HEK293 (cell line): ENCODE data around the gene ZBTB1.
A peak's percentile ranks its signal among the peaks of the same experiment; 100 is the strongest.

Experiments
- CTCF ChIA-PET: fragments of 350-600 bp; formaldehyde crosslinking; extraction: SDS; loops from one replicate; lab custom pipeline; 2021; ENCODE audit warnings: antibody characterized with exemption; lab: Yijun Ruan, JAX
- POLR2A ChIA-PET: fragments of 300-600 bp; formaldehyde crosslinking; extraction: SDS; loops from one replicate; lab custom pipeline; 2020; ENCODE audit warnings: antibody characterized with exemption, inconsistent platforms; lab: Yijun Ruan, JAX
- H3K27ac ChIP-seq: fragments of 200-500 bp; sonication (Bioruptor generic); 2 replicates; pipeline ENCODE4 v1.5.1; 2014; ENCODE audit warnings: low read depth, low read length, control low read depth, inconsistent platforms; ENCODE audit errors: extremely low read depth
- H3K36me3 ChIP-seq, 2 experiments: fragments of 200-500 bp in 1 of 2; sonication (Bioruptor generic) in 1 of 2; 1 replicate in 1 of 2; 2 replicates in 1 of 2; pipeline ENCODE4 v1.5.1; 2014 to 2017; ENCODE audit warnings: inconsistent platforms in 2 of 2, low read length in 2 of 2; ENCODE audit not compliant: control insufficient read depth in 2 of 2, insufficient read depth in 1 of 2
- H3K4me1 ChIP-seq: fragments of 200-500 bp; sonication (Bioruptor generic); 2 replicates; pipeline ENCODE4 v1.5.1; 2014; ENCODE audit warnings: mild to moderate bottlenecking, low read length, inconsistent platforms; ENCODE audit not compliant: control insufficient read depth, insufficient read depth
- H3K4me3 ChIP-seq: 2 replicates; pipeline ENCODE4 v1.5.1; 2011; ENCODE audit warnings: low read depth, mild to moderate bottlenecking, control low read depth, low read length, moderate library complexity
- H3K9me3 ChIP-seq: fragments of 200-500 bp; sonication (Bioruptor generic); 2 replicates; pipeline ENCODE4 v1.5.1; 2014; ENCODE audit warnings: low read depth, low read length, inconsistent platforms; ENCODE audit not compliant: control insufficient read depth, insufficient read depth
- ZBTB17 ChIP-seq: fragments of 450-650 bp; formaldehyde crosslinking; IDR thresholded peaks from 2 replicates; pipeline ENCODE4 v1.5.1; 2016; ENCODE audit warnings: missing biosample characterization, missing genetic modification characterization
- ZNF211 ChIP-seq: fragments of 450-650 bp; formaldehyde crosslinking; IDR thresholded peaks from 2 replicates; pipeline ENCODE4 v1.5.1; 2016; ENCODE audit warnings: low read depth, missing biosample characterization, missing genetic modification characterization
- ZNF335 ChIP-seq: fragments of 450-650 bp; formaldehyde crosslinking; conservative IDR thresholded peaks from 2 replicates; pipeline ENCODE4 v1.5.1; 2016; ENCODE audit warnings: missing biosample characterization, missing genetic modification characterization
- ZNF341 ChIP-seq: fragments of 450-650 bp; formaldehyde crosslinking; IDR thresholded peaks from 2 replicates; pipeline ENCODE4; 2016; ENCODE audit warnings: low read depth, missing biosample characterization, missing genetic modification characterization
- ZNF394 ChIP-seq: fragments of 450-650 bp; formaldehyde crosslinking; IDR thresholded peaks from 2 replicates; pipeline ENCODE4 v1.5.1; 2016; ENCODE audit warnings: missing biosample characterization, missing genetic modification characterization, mild to moderate bottlenecking, moderate library complexity, borderline replicate concordance
- ZNF423 ChIP-seq: fragments of 450-650 bp; formaldehyde crosslinking; IDR thresholded peaks from 2 replicates; pipeline ENCODE4 v1.5.1; 2016; ENCODE audit warnings: missing biosample characterization, missing genetic modification characterization
- ZNF473 ChIP-seq: fragments of 450-650 bp; formaldehyde crosslinking; IDR thresholded peaks from 2 replicates; pipeline ENCODE4 v1.5.1; 2017; ENCODE audit warnings: missing biosample characterization, missing genetic modification characterization
- ZNF561 ChIP-seq: fragments of 450-650 bp; IDR thresholded peaks from 2 replicates; pipeline ENCODE4 v1.5.1; 2018; ENCODE audit warnings: missing biosample characterization, missing genetic modification characterization, borderline replicate concordance
- ZNF600 ChIP-seq: fragments of 450-650 bp; formaldehyde crosslinking; IDR thresholded peaks from 2 replicates; pipeline ENCODE4 v1.5.1; 2016; ENCODE audit warnings: missing biosample characterization, missing genetic modification characterization
- ZNF610 ChIP-seq: fragments of 450-650 bp; formaldehyde crosslinking; IDR thresholded peaks from 2 replicates; pipeline ENCODE4 v1.5.1; 2016; ENCODE audit warnings: missing biosample characterization, missing genetic modification characterization, borderline replicate concordance
- ZNF654 ChIP-seq: fragments of 450-650 bp; formaldehyde crosslinking; IDR thresholded peaks from 2 replicates; pipeline ENCODE4 v1.5.1; 2016; ENCODE audit warnings: low read depth, missing biosample characterization, missing genetic modification characterization
- ZNF660 ChIP-seq: fragments of 450-650 bp; IDR thresholded peaks from 2 replicates; pipeline ENCODE4 v1.5.1; 2018; ENCODE audit warnings: missing biosample characterization, mild to moderate bottlenecking, missing genetic modification characterization
- TF ChIP-seq, protein P1 (sequence below): fragments of 450-650 bp; formaldehyde crosslinking; conservative IDR thresholded peaks from 2 replicates; pipeline ENCODE4 v1.5.1; 2016; ENCODE audit warnings: low read depth, missing biosample characterization, missing genetic modification characterization
- TF ChIP-seq, protein P2 (sequence below): fragments of 450-650 bp; formaldehyde crosslinking; IDR thresholded peaks from 2 replicates; pipeline ENCODE4 v1.5.1; 2016; ENCODE audit warnings: missing biosample characterization, missing genetic modification characterization
- TF ChIP-seq, protein P3 (sequence below): fragments of 450-650 bp; formaldehyde crosslinking; IDR thresholded peaks from 2 replicates; pipeline ENCODE4 v1.5.1; 2016; ENCODE audit warnings: missing biosample characterization, missing genetic modification characterization
- TF ChIP-seq, protein P4 (sequence below): fragments of 450-650 bp; formaldehyde crosslinking; IDR thresholded peaks from 2 replicates; pipeline ENCODE4 v1.5.1; 2016; ENCODE audit warnings: missing biosample characterization, missing genetic modification characterization
- TF ChIP-seq, protein P5 (sequence below): fragments of 450-650 bp; formaldehyde crosslinking; optimal IDR thresholded peaks from 2 replicates; pipeline ENCODE3; 2016; ENCODE audit warnings: missing biosample characterization, mild to moderate bottlenecking, missing genetic modification characterization

ZBTB1 gene

DNA sequence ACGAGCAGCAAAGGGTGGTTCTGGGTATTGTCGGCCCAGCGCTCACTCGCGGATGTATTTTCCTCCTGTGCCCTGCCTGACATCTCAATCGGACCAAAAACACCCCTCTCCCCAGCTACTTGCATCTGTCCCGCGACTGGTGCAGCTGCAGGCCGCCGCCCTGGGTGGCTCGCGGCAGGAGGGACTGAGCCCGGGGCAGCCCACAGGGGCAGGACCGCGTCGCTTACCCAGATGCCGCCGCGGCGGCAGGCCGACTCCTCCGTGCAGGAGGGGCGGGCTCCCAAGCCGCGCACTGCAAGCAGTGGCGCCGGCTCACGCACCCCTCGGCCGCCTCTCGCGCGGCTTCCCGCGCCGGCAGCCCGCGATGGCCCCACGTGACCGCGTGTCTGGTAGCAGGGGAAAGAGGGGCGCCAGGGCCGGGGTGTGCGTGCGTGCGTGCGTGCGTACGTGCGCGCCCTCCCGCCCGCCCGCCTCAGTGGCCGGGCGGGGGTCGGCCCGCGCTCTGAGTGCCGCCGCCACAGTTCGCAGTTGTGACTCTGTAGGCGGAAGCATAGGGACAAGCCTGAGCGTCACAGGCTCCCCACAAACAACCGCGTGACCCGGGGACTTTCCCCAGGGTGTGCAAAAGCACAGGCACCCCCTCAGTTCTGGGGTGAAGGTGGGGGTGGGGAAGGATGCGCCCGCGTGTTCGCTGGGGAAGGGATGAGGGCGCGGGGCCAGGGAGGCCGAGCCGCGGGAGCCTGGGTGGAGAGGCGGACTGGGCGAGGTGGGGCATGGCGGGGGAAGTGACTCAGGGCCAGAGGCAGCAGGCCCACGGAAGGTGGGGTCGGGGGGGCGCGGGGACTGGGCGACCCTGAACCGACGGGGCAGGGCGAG is 898 bp upstream of the ZBTB1 start, which contains the start of gene ZBTB25 (continued):
- TF ChIP-seq, protein P1, sequence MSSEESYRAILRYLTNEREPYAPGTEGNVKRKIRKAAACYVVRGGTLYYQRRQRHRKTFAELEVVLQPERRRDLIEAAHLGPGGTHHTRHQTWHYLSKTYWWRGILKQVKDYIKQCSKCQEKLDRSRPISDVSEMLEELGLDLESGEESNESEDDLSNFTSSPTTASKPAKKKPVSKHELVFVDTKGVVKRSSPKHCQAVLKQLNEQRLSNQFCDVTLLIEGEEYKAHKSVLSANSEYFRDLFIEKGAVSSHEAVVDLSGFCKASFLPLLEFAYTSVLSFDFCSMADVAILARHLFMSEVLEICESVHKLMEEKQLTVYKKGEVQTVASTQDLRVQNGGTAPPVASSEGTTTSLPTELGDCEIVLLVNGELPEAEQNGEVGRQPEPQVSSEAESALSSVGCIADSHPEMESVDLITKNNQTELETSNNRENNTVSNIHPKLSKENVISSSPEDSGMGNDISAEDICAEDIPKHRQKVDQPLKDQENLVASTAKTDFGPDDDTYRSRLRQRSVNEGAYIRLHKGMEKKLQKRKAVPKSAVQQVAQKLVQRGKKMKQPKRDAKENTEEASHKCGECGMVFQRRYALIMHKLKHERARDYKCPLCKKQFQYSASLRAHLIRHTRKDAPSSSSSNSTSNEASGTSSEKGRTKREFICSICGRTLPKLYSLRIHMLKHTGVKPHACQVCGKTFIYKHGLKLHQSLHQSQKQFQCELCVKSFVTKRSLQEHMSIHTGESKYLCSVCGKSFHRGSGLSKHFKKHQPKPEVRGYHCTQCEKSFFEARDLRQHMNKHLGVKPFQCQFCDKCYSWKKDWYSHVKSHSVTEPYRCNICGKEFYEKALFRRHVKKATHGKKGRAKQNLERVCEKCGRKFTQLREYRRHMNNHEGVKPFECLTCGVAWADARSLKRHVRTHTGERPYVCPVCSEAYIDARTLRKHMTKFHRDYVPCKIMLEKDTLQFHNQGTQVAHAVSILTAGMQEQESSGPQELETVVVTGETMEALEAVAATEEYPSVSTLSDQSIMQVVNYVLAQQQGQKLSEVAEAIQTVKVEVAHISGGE (tag by site-specific recombination) = no peak; the same call in 1 of the 2 replicates

DNA sequence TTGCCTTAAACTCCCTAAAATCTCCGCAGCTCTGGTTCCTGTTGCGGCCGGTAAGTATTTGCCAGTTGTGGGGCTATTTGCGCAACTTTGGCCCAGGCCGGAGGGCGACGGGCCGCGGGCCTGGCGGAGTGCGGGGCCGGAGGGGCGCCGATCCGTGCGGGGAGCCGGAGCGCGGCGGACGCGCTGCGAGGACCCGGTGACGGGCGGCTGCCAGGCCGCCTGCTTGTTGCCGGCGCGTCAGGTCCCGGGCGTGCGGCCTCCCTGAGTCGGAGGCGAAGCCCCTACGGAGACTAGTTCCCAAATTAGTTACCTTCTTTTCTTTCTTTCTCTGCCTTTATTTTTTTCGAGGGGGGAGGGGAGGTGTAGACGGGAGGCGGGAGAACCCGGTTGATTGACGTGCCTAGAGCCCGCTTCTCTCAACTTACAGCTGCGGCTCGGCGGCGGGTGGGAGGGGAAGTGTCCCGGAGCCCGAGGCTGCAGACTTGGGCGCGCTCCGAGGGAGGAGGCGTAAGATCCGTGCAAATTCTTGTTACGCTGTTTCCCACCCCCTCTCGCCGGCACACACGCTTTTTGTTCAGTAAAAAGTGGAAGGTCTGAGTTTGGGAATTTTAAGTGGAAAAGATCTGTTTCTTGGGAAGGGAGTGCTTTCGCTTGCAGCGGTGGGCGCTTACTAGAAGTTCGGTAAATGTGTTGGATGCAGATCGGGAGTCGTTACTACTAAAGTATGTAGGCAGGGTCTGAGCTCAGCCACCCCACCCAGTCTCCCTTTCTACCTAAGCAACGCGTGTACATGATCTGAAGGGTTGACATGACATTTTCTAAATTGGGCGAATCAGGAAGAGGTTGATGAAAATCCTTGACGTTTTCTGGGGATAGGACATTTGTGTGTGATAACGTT is 576 bp downstream of the ZBTB1 start:
- CTCF ChIA-PET = interaction anchor here (0.6 to 1.3 kb wide), 9 partner anchors 11 to 318 kb away, joined by 3 to 6 read pairs (median 3); partner anchors contain the start of gene HSPA2
- H3K27ac ChIP-seq = peak overlapping the region; percentile 99
- POLR2A ChIA-PET = interaction anchor here (0.6 to 5.2 kb wide), 23 partner anchors 8 to 202 kb away, joined by 3 to 54 read pairs (median 3); partner anchors contain the start of genes HSPA2 and MTHFD1
- peaks cover 21% of the 10 kb centered on the region for H3K4me1 ChIP-seq
- H3K9me3 ChIP-seq = no peaks in the 10 kb centered on the region
- no peaks in the 10 kb centered on the region for H3K36me3 ChIP-seq
- peak overlapping the region; percentile 62 for H3K4me3 ChIP-seq
- TF ChIP-seq ZNF473 (no peak), ZBTB17 (tag by site-specific recombination) (no peak), ZNF211 (tag by site-specific recombination) (no peak), ZNF660 (peak; percentile 29; the same call in 1 of the 2 replicates), ZNF335 (tag by site-specific recombination) (peak; percentile 94), ZNF600 (tag by site-specific recombination) (peak; percentile 95), ZNF561 (tag by site-specific recombination) (peak; percentile 29; the same call in 1 of the 2 replicates), ZNF341 (tag by site-specific recombination) (peak; percentile 89), ZNF423 (no peak), ZNF394 (peak; percentile 72; the same call in 1 of the 2 replicates), ZNF610 (tag by site-specific recombination) (no peak), ZNF654 (tag by site-specific recombination) (no peak)
- TF ChIP-seq, protein P2, sequence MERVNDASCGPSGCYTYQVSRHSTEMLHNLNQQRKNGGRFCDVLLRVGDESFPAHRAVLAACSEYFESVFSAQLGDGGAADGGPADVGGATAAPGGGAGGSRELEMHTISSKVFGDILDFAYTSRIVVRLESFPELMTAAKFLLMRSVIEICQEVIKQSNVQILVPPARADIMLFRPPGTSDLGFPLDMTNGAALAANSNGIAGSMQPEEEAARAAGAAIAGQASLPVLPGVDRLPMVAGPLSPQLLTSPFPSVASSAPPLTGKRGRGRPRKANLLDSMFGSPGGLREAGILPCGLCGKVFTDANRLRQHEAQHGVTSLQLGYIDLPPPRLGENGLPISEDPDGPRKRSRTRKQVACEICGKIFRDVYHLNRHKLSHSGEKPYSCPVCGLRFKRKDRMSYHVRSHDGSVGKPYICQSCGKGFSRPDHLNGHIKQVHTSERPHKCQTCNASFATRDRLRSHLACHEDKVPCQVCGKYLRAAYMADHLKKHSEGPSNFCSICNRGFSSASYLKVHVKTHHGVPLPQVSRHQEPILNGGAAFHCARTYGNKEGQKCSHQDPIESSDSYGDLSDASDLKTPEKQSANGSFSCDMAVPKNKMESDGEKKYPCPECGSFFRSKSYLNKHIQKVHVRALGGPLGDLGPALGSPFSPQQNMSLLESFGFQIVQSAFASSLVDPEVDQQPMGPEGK (tag by site-specific recombination) = peak; percentile 19
- TF ChIP-seq, protein P3, sequence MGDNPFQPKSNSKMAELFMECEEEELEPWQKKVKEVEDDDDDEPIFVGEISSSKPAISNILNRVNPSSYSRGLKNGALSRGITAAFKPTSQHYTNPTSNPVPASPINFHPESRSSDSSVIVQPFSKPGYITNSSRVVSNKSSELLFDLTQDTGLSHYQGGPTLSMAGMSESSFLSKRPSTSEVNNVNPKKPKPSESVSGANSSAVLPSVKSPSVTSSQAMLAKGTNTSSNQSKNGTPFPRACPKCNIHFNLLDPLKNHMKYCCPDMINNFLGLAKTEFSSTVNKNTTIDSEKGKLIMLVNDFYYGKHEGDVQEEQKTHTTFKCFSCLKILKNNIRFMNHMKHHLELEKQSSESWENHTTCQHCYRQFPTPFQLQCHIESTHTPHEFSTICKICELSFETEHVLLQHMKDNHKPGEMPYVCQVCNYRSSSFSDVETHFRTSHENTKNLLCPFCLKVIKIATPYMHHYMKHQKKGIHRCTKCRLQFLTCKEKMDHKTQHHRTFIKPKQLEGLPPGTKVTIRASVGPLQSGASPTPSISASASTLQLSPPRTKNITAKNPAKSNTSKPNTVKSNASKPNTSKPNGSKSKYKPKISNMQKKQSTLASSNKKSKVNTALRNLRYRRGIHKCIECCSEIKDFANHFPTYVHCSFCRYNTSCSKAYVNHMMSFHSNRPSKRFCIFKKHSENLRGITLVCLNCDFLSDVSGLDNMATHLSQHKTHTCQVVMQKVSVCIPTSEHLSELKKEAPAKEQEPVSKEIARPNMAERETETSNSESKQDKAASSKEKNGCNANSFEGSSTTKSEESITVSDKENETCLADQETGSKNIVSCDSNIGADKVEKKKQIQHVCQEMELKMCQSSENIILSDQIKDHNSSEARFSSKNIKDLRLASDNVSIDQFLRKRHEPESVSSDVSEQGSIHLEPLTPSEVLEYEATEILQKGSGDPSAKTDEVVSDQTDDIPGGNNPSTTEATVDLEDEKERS = no peak
- TF ChIP-seq, protein P4, sequence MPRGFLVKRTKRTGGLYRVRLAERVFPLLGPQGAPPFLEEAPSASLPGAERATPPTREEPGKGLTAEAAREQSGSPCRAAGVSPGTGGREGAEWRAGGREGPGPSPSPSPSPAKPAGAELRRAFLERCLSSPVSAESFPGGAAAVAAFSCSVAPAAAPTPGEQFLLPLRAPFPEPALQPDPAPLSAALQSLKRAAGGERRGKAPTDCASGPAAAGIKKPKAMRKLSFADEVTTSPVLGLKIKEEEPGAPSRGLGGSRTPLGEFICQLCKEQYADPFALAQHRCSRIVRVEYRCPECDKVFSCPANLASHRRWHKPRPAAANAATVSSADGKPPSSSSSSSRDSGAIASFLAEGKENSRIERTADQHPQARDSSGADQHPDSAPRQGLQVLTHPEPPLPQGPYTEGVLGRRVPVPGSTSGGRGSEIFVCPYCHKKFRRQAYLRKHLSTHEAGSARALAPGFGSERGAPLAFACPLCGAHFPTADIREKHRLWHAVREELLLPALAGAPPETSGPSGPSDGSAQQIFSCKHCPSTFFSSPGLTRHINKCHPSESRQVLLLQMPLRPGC = no peak
- TF ChIP-seq, protein P5, sequence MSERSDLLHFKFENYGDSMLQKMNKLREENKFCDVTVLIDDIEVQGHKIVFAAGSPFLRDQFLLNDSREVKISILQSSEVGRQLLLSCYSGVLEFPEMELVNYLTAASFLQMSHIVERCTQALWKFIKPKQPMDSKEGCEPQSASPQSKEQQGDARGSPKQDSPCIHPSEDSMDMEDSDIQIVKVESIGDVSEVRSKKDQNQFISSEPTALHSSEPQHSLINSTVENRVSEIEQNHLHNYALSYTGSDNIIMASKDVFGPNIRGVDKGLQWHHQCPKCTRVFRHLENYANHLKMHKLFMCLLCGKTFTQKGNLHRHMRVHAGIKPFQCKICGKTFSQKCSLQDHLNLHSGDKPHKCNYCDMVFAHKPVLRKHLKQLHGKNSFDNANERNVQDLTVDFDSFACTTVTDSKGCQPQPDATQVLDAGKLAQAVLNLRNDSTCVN (tag by site-specific recombination) = peak; percentile 47
